K562 (cell line): ENCODE data around the gene PLXNA3. TPM values are rescaled to one million over a fixed set of nuclear protein-coding genes. Genes with fewer than 3 reads are reported as not detected.

ENCODE experiments used
- ATAC-seq: fragments of 200-7000 bp; cut with Tn5 transposase; 3 replicates; pipeline ENCODE4 v1.9.1; 2020; ENCODE audit warnings: moderate library complexity
- BruUV-seq: library from RNA; stranded (reverse); fragments of 400-500 nt; replicated peaks from 2 replicates; lab custom pipeline; 2021; lab: Mats Ljungman, UMichigan
- CTCF ChIA-PET: fragments of 300-600 bp; formaldehyde crosslinking; extraction: SDS; loops from one replicate; lab custom pipeline; 2021; ENCODE audit warnings: low intra/inter-chr PET ratio; lab: Yijun Ruan, JAX
- POLR2A ChIA-PET: fragments of 300-600, 350-650 bp; sonication (Branson Sonifier 250); formaldehyde crosslinking; extraction: SDS; loops from one replicate; lab custom pipeline; 2021; ENCODE audit warnings: antibody characterized with exemption, inconsistent platforms; lab: Yijun Ruan, JAX
- DNase-seq, 4 experiments: peaks; one replicate each; pipeline versions ENCODE4 v3.0.0 to v3.0.0-alpha.2; 2011 to 2018; ENCODE audit warnings: low spot score in 3 of 4, mixed read lengths in 3 of 4; ENCODE audit errors: extremely low read depth in 1 of 4
- FAIRE-seq: peaks from 2 replicates; lab custom pipeline; 2011; peaks lifted over from hg19 to GRCh38; lab: Jason Lieb, UNC
- H2AFZ ChIP-seq: 2 replicates; pipeline ENCODE4 v1.6.0; 2011; ENCODE audit warnings: low read depth, low read length, control low read depth, inconsistent platforms
- H3K27ac ChIP-seq: fragments of 200-600 bp; 3 replicates; pipeline ENCODE4 v1.8.0; 2011; ENCODE audit warnings: low read depth, mild to moderate bottlenecking, control low read depth, inconsistent platforms, low read length, moderate library complexity, mixed read lengths; ENCODE audit errors: extremely low read depth
- H3K27me3 ChIP-seq, 2 experiments: fragments of 300-600 bp in 1 of 2; 2 replicates in 1 of 2; 3 replicates in 1 of 2; pipeline versions ENCODE4 v1.6.0 to v1.8.0; 2011; ENCODE audit warnings: inconsistent platforms in 2 of 2, low read length in 2 of 2, mild to moderate bottlenecking in 1 of 2, mixed read lengths in 1 of 2, moderate library complexity in 1 of 2; ENCODE audit not compliant: control insufficient read depth in 2 of 2, insufficient read depth in 2 of 2
- H3K36me3 ChIP-seq: fragments of 300-600 bp; 3 replicates; pipeline ENCODE4 v1.8.0; 2011; ENCODE audit warnings: mild to moderate bottlenecking, low read length, inconsistent platforms; ENCODE audit not compliant: control insufficient read depth, insufficient read depth
- H3K4me1 ChIP-seq, 2 experiments: fragments of 200-600 bp in 1 of 2; replicated peaks in 1 of 2; 2 replicates in 1 of 2; 3 replicates in 1 of 2; pipeline versions ENCODE4 v1.5.1 to v1.8.0; 2011; ENCODE audit warnings: inconsistent platforms in 2 of 2, low read length in 2 of 2, mild to moderate bottlenecking in 1 of 2, mixed read lengths in 1 of 2, moderate library complexity in 1 of 2; ENCODE audit not compliant: control insufficient read depth in 2 of 2, insufficient read depth in 2 of 2
- H3K4me2 ChIP-seq: 2 replicates; pipeline ENCODE4 v1.6.1; 2011; ENCODE audit warnings: low read length, control low read depth, inconsistent platforms, mixed read lengths; ENCODE audit not compliant: insufficient read depth
- H3K4me3 ChIP-seq: fragments of 200-600 bp; sonication (generic), shearing (Covaris generic); 2 replicates; pipeline ENCODE4 v1.5.1; 2016; ENCODE audit warnings: control low read depth, inconsistent platforms
- H3K79me2 ChIP-seq: fragments of 200-600 bp; 3 replicates; pipeline ENCODE4 v1.8.0; 2011; ENCODE audit warnings: low read length, inconsistent platforms; ENCODE audit not compliant: control insufficient read depth, insufficient read depth
- H3K9ac ChIP-seq, 2 experiments: 2 replicates each; pipeline versions ENCODE4 v1.6.0 to v1.6.1; 2011; ENCODE audit warnings: low read depth in 2 of 2, low read length in 2 of 2, control low read depth in 1 of 2, inconsistent platforms in 1 of 2, mild to moderate bottlenecking in 1 of 2, mixed read lengths in 1 of 2; ENCODE audit not compliant: insufficient read depth in 1 of 2
- H3K9me1 ChIP-seq: one replicate; pipeline ENCODE4 v1.6.0; 2011; ENCODE audit warnings: inconsistent platforms, mild to moderate bottlenecking, low read length, moderate library complexity; ENCODE audit not compliant: control insufficient read depth, insufficient read depth
- H3K9me3 ChIP-seq: replicated peaks from 2 replicates; pipeline ENCODE4 v1.5.1; 2011; ENCODE audit warnings: low read depth, low read length, inconsistent platforms; ENCODE audit not compliant: control insufficient read depth, insufficient read depth
- H4K20me1 ChIP-seq: replicated peaks from 2 replicates; pipeline ENCODE4 v1.6.1; 2011; ENCODE audit warnings: low read length, inconsistent platforms, mixed read lengths; ENCODE audit not compliant: control insufficient read depth, insufficient read depth
- ADNP ChIP-seq: fragments of 200-800 bp; sonication (Bioruptor generic); IDR thresholded peaks from 2 replicates; pipeline ENCODE4 v1.6.1; 2016; ENCODE audit warnings: missing genetic modification characterization, missing compliant biosample characterization
- CBX3 ChIP-seq, 2 experiments: IDR thresholded peaks; 1 replicate in 1 of 2; 2 replicates in 1 of 2; pipeline ENCODE4 v1.6.1; 2012; ENCODE audit warnings: inconsistent platforms in 2 of 2, low read length in 2 of 2, borderline replicate concordance in 1 of 2, control low read depth in 1 of 2
- GATAD2B ChIP-seq: fragments of 450-650 bp; IDR thresholded peaks from 2 replicates; pipeline ENCODE4 v1.6.1; 2017; ENCODE audit warnings: mild to moderate bottlenecking, borderline replicate concordance
- ID3 ChIP-seq, 2 experiments: fragments of 250-450 bp in 1 of 2; fragments of 450-650 bp in 1 of 2; sonication (Bioruptor Pico) in 1 of 2; IDR thresholded peaks; 2 replicates each; pipeline versions ENCODE4 v1.6.1 to v1.8.0; 2016 to 2021; ENCODE audit warnings: mild to moderate bottlenecking in 2 of 2, moderate library complexity in 2 of 2, missing compliant biosample characterization in 1 of 2, missing genetic modification characterization in 1 of 2
- KLF6 ChIP-seq: fragments of 250-450 bp; sonication (Bioruptor Pico); IDR thresholded peaks from 2 replicates; pipeline ENCODE4 v1.4.0; 2020; ENCODE audit warnings: mild to moderate bottlenecking, moderate library complexity, borderline replicate concordance
- LARP7 ChIP-seq: fragments of 450-650 bp; IDR thresholded peaks from 2 replicates; pipeline ENCODE4 v1.6.1; 2016
- NCOA4 ChIP-seq: fragments of 450-650 bp; IDR thresholded peaks from 2 replicates; pipeline ENCODE4 v1.6.1; 2018; ENCODE audit warnings: mild to moderate bottlenecking; ENCODE audit not compliant: partially characterized antibody
- NFIC ChIP-seq: fragments of 450-650 bp; IDR thresholded peaks from 2 replicates; pipeline ENCODE4 v1.6.1; 2017; ENCODE audit warnings: mild to moderate bottlenecking, inconsistent platforms
- OTX1 ChIP-seq: fragments of 450-650 bp; formaldehyde crosslinking; IDR thresholded peaks from 2 replicates; pipeline ENCODE4 v1.4.0; 2022; ENCODE audit warnings: mild to moderate bottlenecking
- PML ChIP-seq: IDR thresholded peaks from 2 replicates; pipeline ENCODE4 v1.6.1; 2012; ENCODE audit warnings: low read length, inconsistent platforms
- POLR2AphosphoS5 ChIP-seq: IDR thresholded peaks from 2 replicates; pipeline ENCODE4 v1.6.1; 2011; ENCODE audit warnings: mild to moderate bottlenecking, low read depth, low read length, moderate library complexity; ENCODE audit not compliant: control insufficient read depth, insufficient read depth
- POU5F1 ChIP-seq: fragments of 150-350 bp; IDR thresholded peaks from 2 replicates; pipeline ENCODE4 v1.6.1; 2014; ENCODE audit warnings: borderline replicate concordance, low read length, low read depth, mild to moderate bottlenecking; ENCODE audit not compliant: partially characterized antibody
- TAL1 ChIP-seq: fragments of 450-650 bp; IDR thresholded peaks from 2 replicates; pipeline ENCODE4 v1.6.1; 2016; ENCODE audit warnings: mild to moderate bottlenecking
- ZBTB12 ChIP-seq: fragments of 250-450 bp; sonication (Bioruptor Pico); IDR thresholded peaks from 2 replicates; pipeline ENCODE4 v1.4.0; 2020
- ZNF592 ChIP-seq: fragments of 450-650 bp; IDR thresholded peaks from 2 replicates; pipeline ENCODE4 v1.6.1; 2017; ENCODE audit warnings: antibody characterized with exemption, mild to moderate bottlenecking
- ZNF778 ChIP-seq: fragments of 450-650 bp; formaldehyde crosslinking; IDR thresholded peaks from 2 replicates; pipeline ENCODE4 v1.4.0; 2020; ENCODE audit warnings: mild to moderate bottlenecking, moderate library complexity
- WGBS: fragments of 100-300 bp; shearing (Covaris generic); methylation state at CpG from one replicate; pipeline ENCODE4 v1.1.6; 2016; ENCODE audit warnings: low coverage, mixed read lengths; ENCODE audit not compliant: insufficient coverage; ENCODE audit errors: missing lambda C conversion rate; 5-methylcytosine and 5-hydroxymethylcytosine counted together
- in situ Hi-C: fragments of 300-500 bp; cut with MboI; formaldehyde crosslinking; loops from 4 replicates; pipeline ENCODE4 v1.15.0; 2018; ENCODE audit warnings: inconsistent platforms, mixed read lengths
- intact Hi-C: fragments of 100-400 bp; cut with micrococcal nuclease; formaldehyde crosslinking; loops from 2 replicates; pipeline ENCODE4 v1.14.2; 2022
- polyA plus RNA-seq, 8 experiments: library from polyadenylated mRNA; depleted of rRNA in 4 of 8; stranded (reverse) in 5 of 8; unstranded in 3 of 8; fragments of >200 nt; fragmentation: Nextera tagmentation in 2 of 8; fragmentation: Illumina TruSeq in 1 of 8; extraction: Ambion mirVana in 2 of 8; extraction: Trizol in 1 of 8; gene quantifications; 2 replicates each; pipeline versions ENCODE4 v1.2.1 to v1.2.3, GENCODE V29; 2011 to 2014; ENCODE audit warnings: inconsistent platforms in 1 of 8, missing spikeins in 1 of 8
- total RNA-seq, 7 experiments: library from RNA; depleted of rRNA in 6 of 7; stranded (reverse); fragments of >200 nt in 6 of 7; fragmentation: Illumina TruSeq in 2 of 7; extraction: Trizol in 2 of 7; gene quantifications; 2 replicates each; pipeline versions ENCODE4 v1.2.1 to v1.2.3, GENCODE V29; 2011 to 2021; ENCODE audit warnings: low replicate concordance in 1 of 7
- TF ChIP-seq, protein P1 (sequence below): fragments of 250-450 bp; sonication (Bioruptor Pico); IDR thresholded peaks from 2 replicates; pipeline ENCODE4 v1.5.0; 2021

The PLXNA3 gene
- total and polyA plus RNA-seq, 9 of the 15 experiments (the other 6 are each of a cell fraction or from before 2014, with no cell fraction given) = 0.32 to 47.8 (median 7.5) TPM

- WGBS = 100% methylated on average over 5 of the region's 14 CpGs
- Histone ChIP-seq H3K9me3 (no peaks in the 10 kb centered on the region), H4K20me1 (no peaks in the 10 kb centered on the region), H3K4me3 (no peak overlapping the region), H3K4me1 (peaks cover 0 to 22% of the 10 kb centered on the region in 2 experiments; a peak in 2 of 5 replicates), H3K27me3 (no peaks in the 10 kb centered on the region), H3K36me3 (peaks cover 88% of the 10 kb centered on the region; the same call in 2 of the 3 replicates), H3K9me1 (no peaks in the 10 kb centered on the region), H3K79me2 (peaks cover 5% of the 10 kb centered on the region; the same call in 2 of the 3 replicates), H3K9ac (no peak overlapping the region), H3K27ac (no peak overlapping the region), H2AFZ (no peak overlapping the region), H3K4me2 (no peak overlapping the region)
- DNase-seq = no peak
- in situ Hi-C loops (no loop called here), intact Hi-C loops (no loop called here)
- CTCF ChIA-PET = no interaction called here
- BruUV-seq = no TSS peak
- FAIRE-seq = no peak
- no peak for ATAC-seq
- POLR2A ChIA-PET = interaction anchor here (0.9 to 2.0 kb wide), 3 partner anchors 8 to 12 kb away, joined by 4 to 6 read pairs (median 5); no protein-coding TSS in a partner anchor
- TF ChIP-seq ZBTB12 (CRISPR knock-in tag) = no peak
- TF ChIP-seq ZNF592 = no peak
- TF ChIP-seq TAL1 = no peak
- TF ChIP-seq ZNF778 (CRISPR knock-in tag) = no peak
- no peak for TF ChIP-seq ID3 (CRISPR knock-in tag; IDR thresholded peaks at IDR 0.05)
- no peak for TF ChIP-seq ID3 (tag; IDR thresholded peaks at IDR 0.05)
- no peak for TF ChIP-seq GATAD2B
- no peak for TF ChIP-seq LARP7
- TF ChIP-seq ADNP (tag) = no peak
- TF ChIP-seq POLR2AphosphoS5 = no peak
- no peak for TF ChIP-seq NCOA4
- no peak for TF ChIP-seq PML
- no peak for TF ChIP-seq NFIC
- TF ChIP-seq, protein P1, sequence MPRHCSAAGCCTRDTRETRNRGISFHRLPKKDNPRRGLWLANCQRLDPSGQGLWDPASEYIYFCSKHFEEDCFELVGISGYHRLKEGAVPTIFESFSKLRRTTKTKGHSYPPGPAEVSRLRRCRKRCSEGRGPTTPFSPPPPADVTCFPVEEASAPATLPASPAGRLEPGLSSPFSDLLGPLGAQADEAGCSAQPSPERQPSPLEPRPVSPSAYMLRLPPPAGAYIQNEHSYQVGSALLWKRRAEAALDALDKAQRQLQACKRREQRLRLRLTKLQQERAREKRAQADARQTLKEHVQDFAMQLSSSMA (CRISPR knock-in tag) = no peak
- no peak for TF ChIP-seq CBX3 (IDR thresholded peaks at IDR 0.05; ENCODE audit: borderline replicate concordance in 1 of 2, low read length in 2 of 2)
- no peak for TF ChIP-seq KLF6
- no peak for TF ChIP-seq POU5F1
- TF ChIP-seq OTX1 (CRISPR knock-in tag) = no peak
Observed at GRCh38 chrX:154465601-154466000, 7.5 kb downstream of the PLXNA3 start.
